Measurements from ENCODE around the gene PCGF3. TPM values are rescaled to one million over a fixed set of nuclear protein-coding genes. Genes with fewer than 3 reads are reported as not detected.

Gene PCGF3
- total and polyA plus RNA-seq, 9 of the 15 experiments (the other 6 are each of a cell fraction or from before 2014, with no cell fraction given) = 2.6 to 46.1 (median 20.3) TPM

- TF ChIP-seq ZNF140 (CRISPR knock-in tag; IDR thresholded peaks at IDR 0.05) (no peak), BRD9 (IDR thresholded peaks at IDR 0.05; ENCODE audit: low read depth, partially characterized antibody) (no peak), CREB5 (CRISPR knock-in tag; IDR thresholded peaks at IDR 0.05) (no peak), CSDE1 (IDR thresholded peaks at IDR 0.05) (no peak; a peak in 1 of 4 replicates), ZKSCAN1 (IDR thresholded peaks at IDR 0.05; ENCODE audit: low read depth, low read length) (peak; percentile 24; the same call in 1 of the 2 replicates), ZBTB11 (CRISPR knock-in tag; IDR thresholded peaks at IDR 0.05) (peak in 2 of 3 experiments; percentile 55 to 85; a peak in 4 of 6 replicates), RREB1 (CRISPR knock-in tag; IDR thresholded peaks at IDR 0.05) (no peak), TCF7L2 (IDR thresholded peaks at IDR 0.05; ENCODE audit: low read depth, low read length) (no peak), NFE2 (IDR thresholded peaks at IDR 0.05; ENCODE audit: low read depth) (peak; percentile 42; the same call in 1 of the 2 replicates), ZNF143 (CRISPR knock-in tag; IDR thresholded peaks at IDR 0.05) (no peak)
- TF ChIP-seq, protein P1, sequence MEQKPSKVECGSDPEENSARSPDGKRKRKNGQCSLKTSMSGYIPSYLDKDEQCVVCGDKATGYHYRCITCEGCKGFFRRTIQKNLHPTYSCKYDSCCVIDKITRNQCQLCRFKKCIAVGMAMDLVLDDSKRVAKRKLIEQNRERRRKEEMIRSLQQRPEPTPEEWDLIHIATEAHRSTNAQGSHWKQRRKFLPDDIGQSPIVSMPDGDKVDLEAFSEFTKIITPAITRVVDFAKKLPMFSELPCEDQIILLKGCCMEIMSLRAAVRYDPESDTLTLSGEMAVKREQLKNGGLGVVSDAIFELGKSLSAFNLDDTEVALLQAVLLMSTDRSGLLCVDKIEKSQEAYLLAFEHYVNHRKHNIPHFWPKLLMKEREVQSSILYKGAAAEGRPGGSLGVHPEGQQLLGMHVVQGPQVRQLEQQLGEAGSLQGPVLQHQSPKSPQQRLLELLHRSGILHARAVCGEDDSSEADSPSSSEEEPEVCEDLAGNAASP (IDR thresholded peaks at IDR 0.05) = no peak
Measured at GRCh38 chr4:674172-675035, 31.2 kb upstream of the PCGF3 start, which contains the start of the genes ATP5ME and MYL5 (continued).

All from K562 (cell line).